Measurements from ENCODE around the gene ITPKB. TPM values are rescaled to one million over a fixed set of nuclear protein-coding genes. Genes with fewer than 3 reads are reported as not detected.

Gene ITPKB
- total and polyA plus RNA-seq, 2 experiments from 2014 or later: 0.31 to 5.2 TPM

- Histone ChIP-seq H3K9me2 (ENCODE audit: insufficient read depth) (no peaks in the 10 kb centered on the region), H3K27me3 (ENCODE audit: insufficient read depth) (no peaks in the 10 kb centered on the region), H2AFZ (no peak overlapping the region), H3K4me3 (no peak overlapping the region), H4K20me1 (replicated peaks; ENCODE audit: insufficient read depth) (no peaks in the 10 kb centered on the region), H3K4me2 (no peak overlapping the region), H3K4me1 (ENCODE audit: insufficient read depth) (peaks cover 8% of the 10 kb centered on the region), H3K36me3 (ENCODE audit: insufficient read depth) (no peaks in the 10 kb centered on the region), H3K79me2 (replicated peaks; ENCODE audit: insufficient read depth) (no peaks in the 10 kb centered on the region), H3K27ac (ENCODE audit: low read depth) (no peak overlapping the region), H3F3A (replicated peaks; ENCODE audit: low read depth) (no peaks in the 10 kb centered on the region)
- no peak for ATAC-seq
- Mint-ChIP-seq H3K4me1 (peaks cover 33% of the 10 kb centered on the region), H3K36me3 (ENCODE audit: low read depth) (no peaks in the 10 kb centered on the region), H3K9me3 (no peaks in the 10 kb centered on the region), H3K27me3 (ENCODE audit: insufficient read depth, low read depth, poor library complexity) (peaks cover 1% of the 10 kb centered on the region), H3K4me3 (no peak overlapping the region), H3K27ac (0 out of 2 replicates have a peak overlapping the region, but pooled peaks have one; percentile 16)
- TF ChIP-seq, protein P1, sequence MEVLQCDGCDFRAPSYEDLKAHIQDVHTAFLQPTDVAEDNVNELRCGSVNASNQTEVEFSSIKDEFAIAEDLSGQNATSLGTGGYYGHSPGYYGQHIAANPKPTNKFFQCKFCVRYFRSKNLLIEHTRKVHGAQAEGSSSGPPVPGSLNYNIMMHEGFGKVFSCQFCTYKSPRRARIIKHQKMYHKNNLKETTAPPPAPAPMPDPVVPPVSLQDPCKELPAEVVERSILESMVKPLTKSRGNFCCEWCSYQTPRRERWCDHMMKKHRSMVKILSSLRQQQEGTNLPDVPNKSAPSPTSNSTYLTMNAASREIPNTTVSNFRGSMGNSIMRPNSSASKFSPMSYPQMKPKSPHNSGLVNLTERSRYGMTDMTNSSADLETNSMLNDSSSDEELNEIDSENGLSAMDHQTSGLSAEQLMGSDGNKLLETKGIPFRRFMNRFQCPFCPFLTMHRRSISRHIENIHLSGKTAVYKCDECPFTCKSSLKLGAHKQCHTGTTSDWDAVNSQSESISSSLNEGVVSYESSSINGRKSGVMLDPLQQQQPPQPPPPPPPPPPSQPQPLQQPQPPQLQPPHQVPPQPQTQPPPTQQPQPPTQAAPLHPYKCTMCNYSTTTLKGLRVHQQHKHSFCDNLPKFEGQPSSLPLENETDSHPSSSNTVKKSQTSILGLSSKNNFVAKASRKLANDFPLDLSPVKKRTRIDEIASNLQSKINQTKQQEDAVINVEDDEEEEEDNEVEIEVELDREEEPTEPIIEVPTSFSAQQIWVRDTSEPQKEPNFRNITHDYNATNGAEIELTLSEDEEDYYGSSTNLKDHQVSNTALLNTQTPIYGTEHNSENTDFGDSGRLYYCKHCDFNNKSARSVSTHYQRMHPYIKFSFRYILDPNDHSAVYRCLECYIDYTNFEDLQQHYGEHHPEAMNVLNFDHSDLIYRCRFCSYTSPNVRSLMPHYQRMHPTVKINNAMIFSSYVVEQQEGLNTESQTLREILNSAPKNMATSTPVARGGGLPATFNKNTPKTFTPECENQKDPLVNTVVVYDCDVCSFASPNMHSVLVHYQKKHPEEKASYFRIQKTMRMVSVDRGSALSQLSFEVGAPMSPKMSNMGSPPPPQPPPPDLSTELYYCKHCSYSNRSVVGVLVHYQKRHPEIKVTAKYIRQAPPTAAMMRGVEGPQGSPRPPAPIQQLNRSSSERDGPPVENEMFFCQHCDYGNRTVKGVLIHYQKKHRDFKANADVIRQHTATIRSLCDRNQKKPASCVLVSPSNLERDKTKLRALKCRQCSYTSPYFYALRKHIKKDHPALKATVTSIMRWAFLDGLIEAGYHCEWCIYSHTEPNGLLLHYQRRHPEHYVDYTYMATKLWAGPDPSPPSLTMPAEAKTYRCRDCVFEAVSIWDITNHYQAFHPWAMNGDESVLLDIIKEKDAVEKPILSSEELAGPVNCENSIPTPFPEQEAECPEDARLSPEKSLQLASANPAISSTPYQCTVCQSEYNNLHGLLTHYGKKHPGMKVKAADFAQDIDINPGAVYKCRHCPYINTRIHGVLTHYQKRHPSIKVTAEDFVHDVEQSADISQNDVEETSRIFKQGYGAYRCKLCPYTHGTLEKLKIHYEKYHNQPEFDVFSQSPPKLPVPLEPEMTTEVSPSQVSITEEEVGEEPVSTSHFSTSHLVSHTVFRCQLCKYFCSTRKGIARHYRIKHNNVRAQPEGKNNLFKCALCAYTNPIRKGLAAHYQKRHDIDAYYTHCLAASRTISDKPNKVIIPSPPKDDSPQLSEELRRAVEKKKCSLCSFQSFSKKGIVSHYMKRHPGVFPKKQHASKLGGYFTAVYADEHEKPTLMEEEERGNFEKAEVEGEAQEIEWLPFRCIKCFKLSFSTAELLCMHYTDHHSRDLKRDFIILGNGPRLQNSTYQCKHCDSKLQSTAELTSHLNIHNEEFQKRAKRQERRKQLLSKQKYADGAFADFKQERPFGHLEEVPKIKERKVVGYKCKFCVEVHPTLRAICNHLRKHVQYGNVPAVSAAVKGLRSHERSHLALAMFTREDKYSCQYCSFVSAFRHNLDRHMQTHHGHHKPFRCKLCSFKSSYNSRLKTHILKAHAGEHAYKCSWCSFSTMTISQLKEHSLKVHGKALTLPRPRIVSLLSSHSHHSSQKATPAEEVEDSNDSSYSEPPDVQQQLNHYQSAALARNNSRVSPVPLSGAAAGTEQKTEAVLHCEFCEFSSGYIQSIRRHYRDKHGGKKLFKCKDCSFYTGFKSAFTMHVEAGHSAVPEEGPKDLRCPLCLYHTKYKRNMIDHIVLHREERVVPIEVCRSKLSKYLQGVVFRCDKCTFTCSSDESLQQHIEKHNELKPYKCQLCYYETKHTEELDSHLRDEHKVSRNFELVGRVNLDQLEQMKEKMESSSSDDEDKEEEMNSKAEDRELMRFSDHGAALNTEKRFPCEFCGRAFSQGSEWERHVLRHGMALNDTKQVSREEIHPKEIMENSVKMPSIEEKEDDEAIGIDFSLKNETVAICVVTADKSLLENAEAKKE (CRISPR knock-in tag; IDR thresholded peaks at IDR 0.05): no peak
- TF ChIP-seq CREB1 (CRISPR knock-in tag; IDR thresholded peaks at IDR 0.05; ENCODE audit: low read depth) (no peak), JUNB (IDR thresholded peaks at IDR 0.05; ENCODE audit: unreplicated experiment) (no peak)
- no peak for DNase-seq (ENCODE audit: low spot score)
Observed at GRCh38 chr1:226691247-226691646, 47.8 kb downstream of the ITPKB start.

GRCh38 chr1:226690460-226690982 is 48.6 kb downstream of the ITPKB start:
- no peaks in the 10 kb centered on the region for H3K27me3 ChIP-seq (ENCODE audit: insufficient read depth)
- H3K9me3 Mint-ChIP-seq: no peaks in the 10 kb centered on the region
- H3K9me2 ChIP-seq (ENCODE audit: insufficient read depth): no peaks in the 10 kb centered on the region
- H3K4me3 Mint-ChIP-seq: no peak overlapping the region
- no peak overlapping the region for H3K27ac ChIP-seq (ENCODE audit: low read depth)
- H3K36me3 ChIP-seq (ENCODE audit: insufficient read depth): no peaks in the 10 kb centered on the region
- H3K27me3 Mint-ChIP-seq (ENCODE audit: insufficient read depth, low read depth, poor library complexity): peaks cover 1% of the 10 kb centered on the region
- no peak overlapping the region for H3K4me3 ChIP-seq
- no peak overlapping the region for H3K4me2 ChIP-seq
- no peaks in the 10 kb centered on the region for H4K20me1 ChIP-seq (replicated peaks; ENCODE audit: insufficient read depth)
- ATAC-seq (no peak), DNase-seq (ENCODE audit: low spot score) (no peak)
- H3K4me1 ChIP-seq (ENCODE audit: insufficient read depth): peaks cover 8% of the 10 kb centered on the region
- H3K27ac Mint-ChIP-seq: no peak overlapping the region
- H3F3A ChIP-seq (replicated peaks; ENCODE audit: low read depth): no peaks in the 10 kb centered on the region
- H2AFZ ChIP-seq: no peak overlapping the region
- H3K79me2 ChIP-seq (replicated peaks; ENCODE audit: insufficient read depth): no peaks in the 10 kb centered on the region
- peaks cover 36% of the 10 kb centered on the region for H3K4me1 Mint-ChIP-seq
- H3K36me3 Mint-ChIP-seq (ENCODE audit: low read depth): no peaks in the 10 kb centered on the region
- TF ChIP-seq NANOG (IDR thresholded peaks at IDR 0.05; ENCODE audit: borderline replicate concordance): no peak
- TF ChIP-seq, protein P1 (CRISPR knock-in tag; IDR thresholded peaks at IDR 0.05): no peak
- no peak for TF ChIP-seq JUNB (IDR thresholded peaks at IDR 0.05; ENCODE audit: unreplicated experiment)
- no peak for TF ChIP-seq POLR2AphosphoS5 (IDR thresholded peaks at IDR 0.05; ENCODE audit: low read depth)

Measured in GM23338 (cell line).